H9 (cell line): ENCODE results near the gene RPRD2. TPM values are rescaled to one million over a fixed set of nuclear protein-coding genes. Genes with fewer than 3 reads are reported as not detected.

Experiments
- DNase-seq: peaks from one replicate; pipeline ENCODE4 v3.0.0-alpha.2; 2017
- H2AFZ ChIP-seq: one replicate; pipeline ENCODE4 v1.6.1; 2013; ENCODE audit warnings: mild to moderate bottlenecking, low read length, control low read depth, moderate library complexity
- H2AK5ac ChIP-seq: 2 replicates; pipeline ENCODE4 v1.6.1; 2013; ENCODE audit warnings: low read length, control low read depth, mixed read lengths; ENCODE audit not compliant: insufficient read length
- H2BK120ac ChIP-seq: one replicate; pipeline ENCODE4 v1.6.1; 2013; ENCODE audit warnings: low read depth, mild to moderate bottlenecking, low read length, control low read depth, inconsistent platforms; ENCODE audit not compliant: poor library complexity, severe bottlenecking
- H2BK12ac ChIP-seq: 2 replicates; pipeline ENCODE4 v1.6.1; 2013; ENCODE audit warnings: low read length, control low read depth, mixed read lengths, low read depth; ENCODE audit not compliant: insufficient read length
- H2BK15ac ChIP-seq: 2 replicates; pipeline ENCODE4 v1.6.1; 2013; ENCODE audit warnings: low read depth, low read length, control low read depth
- H2BK20ac ChIP-seq: one replicate; pipeline ENCODE4 v1.6.1; 2013; ENCODE audit warnings: low read depth, mild to moderate bottlenecking, low read length, control low read depth, inconsistent platforms; ENCODE audit not compliant: poor library complexity, severe bottlenecking
- H2BK5ac ChIP-seq: 2 replicates; pipeline ENCODE4 v1.6.1; 2013; ENCODE audit warnings: low read length, control low read depth, mixed read lengths; ENCODE audit not compliant: insufficient read length
- H3K14ac ChIP-seq: 2 replicates; pipeline ENCODE4 v1.6.1; 2013; ENCODE audit warnings: low read length, control low read depth; ENCODE audit not compliant: insufficient read depth
- H3K18ac ChIP-seq: 2 replicates; pipeline ENCODE4 v1.6.1; 2013; ENCODE audit warnings: low read depth, mild to moderate bottlenecking, mixed read lengths, low read length, control low read depth; ENCODE audit not compliant: insufficient read length
- H3K23ac ChIP-seq: 2 replicates; pipeline ENCODE4 v1.6.1; 2013; ENCODE audit warnings: low read length, control low read depth, mixed read lengths, low read depth; ENCODE audit not compliant: insufficient read length
- H3K23me2 ChIP-seq: 2 replicates; pipeline ENCODE4 v1.6.1; 2013; ENCODE audit warnings: low read depth, mild to moderate bottlenecking, mixed read lengths, low read length, control low read depth; ENCODE audit not compliant: insufficient read length, poor library complexity, severe bottlenecking
- H3K27ac ChIP-seq: 2 replicates; pipeline ENCODE4 v1.5.1; 2013; ENCODE audit warnings: low read length, control low read depth, mixed read lengths, low read depth; ENCODE audit not compliant: insufficient read length
- H3K27me3 ChIP-seq: 2 replicates; pipeline ENCODE4 v1.6.1; 2013; ENCODE audit warnings: low read length, control low read depth, inconsistent platforms; ENCODE audit not compliant: insufficient read depth
- H3K4ac ChIP-seq: 2 replicates; pipeline ENCODE4 v1.6.1; 2013; ENCODE audit warnings: low read depth, mild to moderate bottlenecking, control low read depth, inconsistent platforms, low read length, moderate library complexity
- H3K4me1 ChIP-seq: 2 replicates; pipeline ENCODE4 v1.6.1; 2013; ENCODE audit warnings: low read length, control low read depth, inconsistent platforms; ENCODE audit not compliant: insufficient read depth
- H3K4me2 ChIP-seq: 2 replicates; pipeline ENCODE4 v1.6.1; 2013; ENCODE audit warnings: low read length, control low read depth, mixed read lengths; ENCODE audit not compliant: insufficient read length, insufficient read depth
- H3K56ac ChIP-seq: 2 replicates; pipeline ENCODE4 v1.6.1; 2013; ENCODE audit warnings: low read depth, mild to moderate bottlenecking, mixed read lengths, low read length, control low read depth; ENCODE audit not compliant: insufficient read length
- H3K79me1 ChIP-seq: 2 replicates; pipeline ENCODE4 v1.6.1; 2013; ENCODE audit warnings: low read depth, mild to moderate bottlenecking, moderate library complexity, low read length, control low read depth, inconsistent platforms; ENCODE audit not compliant: insufficient read depth, poor library complexity, severe bottlenecking
- H3K79me2 ChIP-seq: 2 replicates; pipeline ENCODE4 v1.6.1; 2013; ENCODE audit warnings: low read length, control low read depth, inconsistent platforms; ENCODE audit not compliant: insufficient read depth
- H3K9ac ChIP-seq: 2 replicates; pipeline ENCODE4 v1.6.1; 2013; ENCODE audit warnings: low read length, control low read depth, mixed read lengths; ENCODE audit not compliant: insufficient read length; ENCODE audit errors: extremely low read depth
- H3K9me3 ChIP-seq: one replicate; pipeline ENCODE4 v1.6.1; 2013; ENCODE audit warnings: low read depth, low read length, inconsistent platforms; ENCODE audit not compliant: control insufficient read depth
- H3T11ph ChIP-seq: one replicate; pipeline ENCODE4 v1.6.1; 2013; ENCODE audit warnings: mild to moderate bottlenecking, low read length, control low read depth, inconsistent platforms
- H4K20me1 ChIP-seq: one replicate; pipeline ENCODE4 v1.6.1; 2013; ENCODE audit not compliant: control insufficient read depth, insufficient read length, insufficient read depth
- H4K5ac ChIP-seq: 2 replicates; pipeline ENCODE4 v1.6.1; 2013; ENCODE audit warnings: low read depth, mild to moderate bottlenecking, mixed read lengths, low read length, control low read depth; ENCODE audit not compliant: insufficient read length
- H4K8ac ChIP-seq: replicated peaks from 2 replicates; pipeline ENCODE4 v1.6.1; 2013; ENCODE audit warnings: low read length, control low read depth, mixed read lengths, low read depth; ENCODE audit not compliant: insufficient read length
- H4K91ac ChIP-seq: 2 replicates; pipeline ENCODE4 v1.6.1; 2013; ENCODE audit warnings: low read depth, mild to moderate bottlenecking, moderate library complexity, mixed read lengths, low read length, control low read depth; ENCODE audit not compliant: insufficient read length
- H3K27ac Mint-ChIP-seq, 3 experiments: 2 replicates in 2 of 3; 3 replicates in 1 of 3; pipeline ENCODE4 v1.8.0; 2020 to 2021; ENCODE audit warnings: mixed read lengths in 3 of 3, mild to moderate bottlenecking in 1 of 3, moderate library complexity in 1 of 3
- H3K27me3 Mint-ChIP-seq: 2 replicates; pipeline ENCODE4 v1.8.0; 2021; ENCODE audit warnings: low read depth, mild to moderate bottlenecking, moderate library complexity, mixed read lengths
- H3K36me3 Mint-ChIP-seq, 3 experiments: 2 replicates in 2 of 3; 3 replicates in 1 of 3; pipeline ENCODE4 v1.8.0; 2020 to 2021; ENCODE audit warnings: low read depth in 3 of 3, mixed read lengths in 3 of 3; ENCODE audit not compliant: insufficient read depth in 1 of 3
- H3K4me1 Mint-ChIP-seq, 2 experiments: 2 replicates each; pipeline ENCODE4 v1.8.0; 2020; ENCODE audit warnings: mixed read lengths in 2 of 2
- H3K4me3 Mint-ChIP-seq, 2 experiments: 2 replicates in 1 of 2; 3 replicates in 1 of 2; pipeline ENCODE4 v1.8.0; 2020 to 2021; ENCODE audit warnings: mild to moderate bottlenecking in 2 of 2, mixed read lengths in 2 of 2, moderate library complexity in 1 of 2
- H3K9me3 Mint-ChIP-seq, 2 experiments: 2 replicates in 1 of 2; 3 replicates in 1 of 2; pipeline ENCODE4 v1.8.0; 2020; ENCODE audit warnings: mild to moderate bottlenecking in 2 of 2, mixed read lengths in 2 of 2, moderate library complexity in 1 of 2
- CTCF ChIP-seq: fragments of 200-600 bp; sonication (generic); conservative IDR thresholded peaks from 3 replicates; pipeline ENCODE4 v1.8.0; 2021; ENCODE audit warnings: antibody characterized with exemption, mild to moderate bottlenecking
- WGBS: extraction: QIAGEN DNeasy Blood & Tissue Kit; methylation state at CpG from one replicate; pipeline ENCODE4 v1.1.7; 2013; ENCODE audit warnings: missing lambda C conversion rate, low lambda C conversion rate, mixed read lengths; ENCODE audit not compliant: insufficient read length; ENCODE audit errors: extremely low coverage; 5-methylcytosine and 5-hydroxymethylcytosine counted together
- total RNA-seq: library from RNA; stranded (reverse); gene quantifications from 2 replicates; pipeline ENCODE4 v1.2.1, GENCODE V29; 2021

Gene RPRD2
- total RNA-seq, 1 experiment from 2014 or later = 39.0 TPM

- no peaks in the 10 kb centered on the region for H3K79me1 ChIP-seq
- TF ChIP-seq CTCF = no peak
- H3K4me1 ChIP-seq = no peaks in the 10 kb centered on the region
- H2BK5ac ChIP-seq = no peak overlapping the region
- H3K79me2 ChIP-seq = no peaks in the 10 kb centered on the region
- no peaks in the 10 kb centered on the region for H3K23me2 ChIP-seq
- H3T11ph ChIP-seq = no peak overlapping the region
- WGBS = no CpG with 5 or more reads among the region's 4 CpGs
- DNase-seq = no peak
- H3K14ac ChIP-seq = no peak overlapping the region
- Mint-ChIP-seq H3K36me3 (peaks cover 30 to 64% (median 56%) of the 10 kb centered on the region in 3 experiments), H3K4me1 (no peaks in the 10 kb centered on the region), H3K27ac (no peak overlapping the region), H3K9me3 (no peaks in the 10 kb centered on the region), H3K4me3 (no peak overlapping the region), H3K27me3 (no peaks in the 10 kb centered on the region)
- no peak overlapping the region for H2AK5ac ChIP-seq
- H3K23ac ChIP-seq = no peak overlapping the region
- no peak overlapping the region for H3K56ac ChIP-seq
- H2BK120ac ChIP-seq = no peak overlapping the region
- H2BK20ac ChIP-seq = no peak overlapping the region
- H4K5ac ChIP-seq = no peak overlapping the region
- H3K9ac ChIP-seq = no peak overlapping the region
- no peaks in the 10 kb centered on the region for H3K27me3 ChIP-seq
- no peak overlapping the region for H3K4ac ChIP-seq
- no peak overlapping the region for H4K91ac ChIP-seq
- no peak overlapping the region for H3K18ac ChIP-seq
- no peaks in the 10 kb centered on the region for H4K20me1 ChIP-seq
- H3K9me3 ChIP-seq = no peaks in the 10 kb centered on the region
- H3K27ac ChIP-seq = no peak overlapping the region
- H2BK12ac ChIP-seq = no peak overlapping the region
- H2BK15ac ChIP-seq = no peak overlapping the region
- H2AFZ ChIP-seq = no peak overlapping the region
- no peak overlapping the region for H3K4me2 ChIP-seq
- H4K8ac ChIP-seq = no peak overlapping the region
Observed at GRCh38 chr1:150352866-150353265, 11.1 kb upstream of the RPRD2 start.
